IMR-90 (cell line): ENCODE results near the gene RNF17. TPM values are rescaled to one million over a fixed set of nuclear protein-coding genes. Genes with fewer than 3 reads are reported as not detected.

Source experiments
- ATAC-seq: fragments of 200-7000 bp; cut with Tn5 transposase; 2 replicates; pipeline ENCODE4 v1.9.1; 2020; ENCODE audit warnings: low read depth, mild to moderate bottlenecking, moderate library complexity
- BruUV-seq: library from RNA; stranded (reverse); fragments of 400-500 nt; replicated peaks from 2 replicates; lab custom pipeline; 2021; lab: Mats Ljungman, UMichigan
- CTCF ChIA-PET: fragments of 300-600 bp; formaldehyde crosslinking; extraction: SDS; loops from one replicate; lab custom pipeline; 2021; ENCODE audit warnings: antibody characterized with exemption; lab: Yijun Ruan, JAX
- POLR2A ChIA-PET: fragments of 300-600 bp; sonication (Branson Sonifier 250); formaldehyde crosslinking; loops from one replicate; lab custom pipeline; 2022; ENCODE audit warnings: antibody characterized with exemption; ENCODE audit not compliant: unreplicated experiment; lab: Charles Lee
- DNase-seq: peaks from one replicate; pipeline ENCODE4 v3.0.0; 2013
- H2AFZ ChIP-seq: replicated peaks from 2 replicates; pipeline ENCODE3; 2013; ENCODE audit warnings: low read length, mild to moderate bottlenecking; ENCODE audit not compliant: poor library complexity
- H2AK5ac ChIP-seq: 2 replicates; pipeline ENCODE4 v1.6.1; 2013; ENCODE audit warnings: low read depth, low read length, inconsistent platforms
- H2AK9ac ChIP-seq: replicated peaks from 2 replicates; pipeline ENCODE3; 2013; ENCODE audit warnings: mild to moderate bottlenecking, low read depth, low read length, moderate library complexity; ENCODE audit not compliant: poor library complexity
- H2BK120ac ChIP-seq: 2 replicates; pipeline ENCODE4 v1.6.1; 2013; ENCODE audit warnings: low read depth, low read length, inconsistent platforms
- H2BK15ac ChIP-seq: 3 replicates; pipeline ENCODE4 v1.6.1; 2013; ENCODE audit warnings: low read depth, low read length, inconsistent platforms
- H2BK20ac ChIP-seq: 2 replicates; pipeline ENCODE4 v1.6.1; 2013; ENCODE audit warnings: low read depth, mild to moderate bottlenecking, inconsistent platforms, low read length, moderate library complexity
- H2BK5ac ChIP-seq: 2 replicates; pipeline ENCODE4 v1.6.1; 2013; ENCODE audit warnings: mild to moderate bottlenecking, low read depth, low read length, inconsistent platforms; ENCODE audit not compliant: poor library complexity, severe bottlenecking
- H3K14ac ChIP-seq: replicated peaks from 2 replicates; pipeline ENCODE4 v1.6.1; 2013; ENCODE audit warnings: low read depth, low read length, inconsistent platforms
- H3K18ac ChIP-seq: 2 replicates; pipeline ENCODE4 v1.6.1; 2013; ENCODE audit warnings: low read depth, low read length, control low read depth
- H3K23ac ChIP-seq: 2 replicates; pipeline ENCODE4 v1.6.1; 2013; ENCODE audit warnings: low read depth, low read length, inconsistent platforms
- H3K27ac ChIP-seq: 2 replicates; pipeline ENCODE4 v1.5.1; 2013; ENCODE audit warnings: mild to moderate bottlenecking, control low read depth, low read length; ENCODE audit not compliant: insufficient read depth
- H3K27me3 ChIP-seq: 2 replicates; pipeline ENCODE4 v1.6.1; 2013; ENCODE audit warnings: low read length; ENCODE audit not compliant: control insufficient read depth, insufficient read depth
- H3K36me3 ChIP-seq: 2 replicates; pipeline ENCODE4 v1.6.1; 2013; ENCODE audit warnings: low read length, mixed read lengths; ENCODE audit not compliant: control insufficient read depth, insufficient read depth
- H3K4ac ChIP-seq: 2 replicates; pipeline ENCODE4 v1.6.1; 2013; ENCODE audit warnings: low read depth, low read length, inconsistent platforms
- H3K4me1 ChIP-seq: 2 replicates; pipeline ENCODE4 v1.6.1; 2013; ENCODE audit warnings: low read length, mixed read lengths; ENCODE audit not compliant: control insufficient read depth, insufficient read depth
- H3K4me2 ChIP-seq: 2 replicates; pipeline ENCODE4 v1.6.1; 2013; ENCODE audit warnings: low read depth, mild to moderate bottlenecking, control low read depth, low read length, moderate library complexity
- H3K4me3 ChIP-seq: 2 replicates; pipeline ENCODE4 v1.5.1; 2013; ENCODE audit warnings: low read depth, mild to moderate bottlenecking, control low read depth, low read length, moderate library complexity; ENCODE audit not compliant: insufficient read depth
- H3K56ac ChIP-seq: 2 replicates; pipeline ENCODE4 v1.6.1; 2013; ENCODE audit warnings: low read length, inconsistent platforms; ENCODE audit not compliant: insufficient read depth; ENCODE audit errors: extremely low read depth
- H3K79me1 ChIP-seq, 2 experiments: 2 replicates each; pipeline ENCODE4 v1.6.1; 2013; ENCODE audit warnings: low read length in 2 of 2, inconsistent platforms in 1 of 2, low read depth in 1 of 2
- H3K9ac ChIP-seq: 2 replicates; pipeline ENCODE4 v1.6.1; 2013; ENCODE audit warnings: low read depth, low read length, control low read depth
- H3K9me1 ChIP-seq: 2 replicates; pipeline ENCODE4 v1.6.1; 2013; ENCODE audit warnings: low read length, inconsistent platforms; ENCODE audit not compliant: insufficient read depth
- H3K9me3 ChIP-seq: 2 replicates; pipeline ENCODE4 v1.6.1; 2013; ENCODE audit warnings: low read length; ENCODE audit not compliant: control insufficient read depth, insufficient read depth
- H4K20me1 ChIP-seq: 2 replicates; pipeline ENCODE4 v1.6.1; 2013; ENCODE audit warnings: low read length, inconsistent platforms; ENCODE audit not compliant: insufficient read depth
- H4K5ac ChIP-seq: 2 replicates; pipeline ENCODE4 v1.6.1; 2013; ENCODE audit warnings: mild to moderate bottlenecking, low read depth, low read length, control low read depth
- H4K8ac ChIP-seq, 2 experiments: 2 replicates each; pipeline ENCODE4 v1.6.1; 2013; ENCODE audit warnings: low read depth in 2 of 2, low read length in 2 of 2, control low read depth in 1 of 2, inconsistent platforms in 1 of 2
- H4K91ac ChIP-seq: 2 replicates; pipeline ENCODE4 v1.6.1; 2013; ENCODE audit warnings: low read depth, low read length, inconsistent platforms; ENCODE audit not compliant: insufficient read depth
- BHLHE40 ChIP-seq: fragments of 150-350 bp; IDR thresholded peaks from 2 replicates; pipeline ENCODE4 v1.6.1; 2016; ENCODE audit warnings: mild to moderate bottlenecking, low read depth, low read length
- CEBPB ChIP-seq: IDR thresholded peaks from 2 replicates; pipeline ENCODE4 v1.6.1; 2012; ENCODE audit warnings: low read depth, low read length, improper control_type of control experiment
- CHD1 ChIP-seq: IDR thresholded peaks from 2 replicates; pipeline ENCODE4 v1.6.1; 2012; ENCODE audit warnings: low read depth, low read length, improper control_type of control experiment
- ELK1 ChIP-seq: fragments of 150-350 bp; IDR thresholded peaks from 2 replicates; pipeline ENCODE4 v1.6.1; 2016; ENCODE audit warnings: low read depth, mild to moderate bottlenecking, low read length, moderate library complexity, borderline replicate concordance
- FOS ChIP-seq: fragments of 150-350 bp; IDR thresholded peaks from 2 replicates; pipeline ENCODE4 v1.6.1; 2016; ENCODE audit warnings: low read depth, low read length
- MAFK ChIP-seq: IDR thresholded peaks from 2 replicates; pipeline ENCODE4 v1.6.1; 2012; ENCODE audit warnings: low read depth, low read length, improper control_type of control experiment
- MAZ ChIP-seq: IDR thresholded peaks from 2 replicates; pipeline ENCODE4 v1.6.1; 2012; ENCODE audit warnings: low read depth, mild to moderate bottlenecking, low read length, improper control_type of control experiment, moderate library complexity, borderline replicate concordance
- MXI1 ChIP-seq: IDR thresholded peaks from 2 replicates; pipeline ENCODE4 v1.6.1; 2012; ENCODE audit warnings: low read depth, mild to moderate bottlenecking, low read length, moderate library complexity, borderline replicate concordance
- NFE2L2 ChIP-seq: fragments of 150-350 bp; IDR thresholded peaks from 2 replicates; pipeline ENCODE4 v1.6.1; 2016; ENCODE audit warnings: low read depth, mild to moderate bottlenecking, low read length
- POLR2A ChIP-seq: IDR thresholded peaks from 2 replicates; pipeline ENCODE4 v1.6.1; 2012; ENCODE audit warnings: mild to moderate bottlenecking, low read depth, low read length
- RAD21 ChIP-seq: IDR thresholded peaks from 2 replicates; pipeline ENCODE4 v1.6.1; 2012; ENCODE audit warnings: low read length, improper control_type of control experiment
- RCOR1 ChIP-seq: IDR thresholded peaks from 2 replicates; pipeline ENCODE4 v1.6.1; 2012; ENCODE audit warnings: mild to moderate bottlenecking, low read length, improper control_type of control experiment; ENCODE audit not compliant: insufficient replicate concordance
- RFX5 ChIP-seq: IDR thresholded peaks from 2 replicates; pipeline ENCODE4 v1.8.0; 2012; ENCODE audit warnings: low read depth, mild to moderate bottlenecking, low read length, moderate library complexity
- SMC3 ChIP-seq: fragments of 150-350 bp; IDR thresholded peaks from 2 replicates; pipeline ENCODE4 v1.6.1; 2016; ENCODE audit warnings: low read depth, mild to moderate bottlenecking, antibody characterized with exemption, low read length, moderate library complexity
- WGBS, 2 experiments: methylation state at CpG; one replicate each; pipeline versions ENCODE4 v1.1.5 to v1.1.7; 2013; ENCODE audit warnings: missing lambda C conversion rate in 2 of 2; ENCODE audit not compliant: insufficient read length in 1 of 2; ENCODE audit errors: extremely low coverage in 2 of 2; 5-methylcytosine and 5-hydroxymethylcytosine counted together
- dilution Hi-C: fragments of 300-500 bp; cut with HindIII; formaldehyde crosslinking; loops from one replicate; pipeline ENCODE4 v1.14.3; 2018; ENCODE audit warnings: low sequenced_read_pairs; ENCODE audit not compliant: unreplicated experiment
- in situ Hi-C: fragments of 300-500 bp; cut with MboI; formaldehyde crosslinking; loops from 3 replicates; pipeline ENCODE4 v1.14.3; 2019; ENCODE audit warnings: low sequenced_read_pairs, inconsistent platforms, mixed read lengths
- intact Hi-C: fragments of 100-400 bp; cut with micrococcal nuclease; formaldehyde crosslinking; loops from 2 replicates; pipeline ENCODE4 v1.10.0; 2022
- polyA plus RNA-seq, 3 experiments: library from polyadenylated mRNA; depleted of rRNA; stranded (reverse); fragments of >200 nt; gene quantifications; 2 replicates each; pipeline ENCODE4 v1.2.3, GENCODE V29; 2012; ENCODE audit warnings: low replicate concordance in 1 of 3
- total RNA-seq: library from RNA; depleted of rRNA; stranded (reverse); fragments of >200 nt; gene quantifications from 2 replicates; pipeline ENCODE4 v1.2.3, GENCODE V29; 2012
- TF ChIP-seq, protein P1 (sequence below): conservative IDR thresholded peaks from 2 replicates; pipeline ENCODE4 v1.5.1; 2012; ENCODE audit warnings: mild to moderate bottlenecking, low read depth, low read length, improper control_type of control experiment
- TF ChIP-seq, protein P2 (sequence below): fragments of 150-350 bp; IDR thresholded peaks from 2 replicates; pipeline ENCODE4 v1.6.1; 2017; ENCODE audit warnings: mild to moderate bottlenecking, antibody characterized with exemption, low read length, low read depth

The RNF17 gene
- total and polyA plus RNA-seq, 2 of the 4 experiments (the other 2 are of a cell fraction): 0.03 to 0.18 TPM

DNA sequence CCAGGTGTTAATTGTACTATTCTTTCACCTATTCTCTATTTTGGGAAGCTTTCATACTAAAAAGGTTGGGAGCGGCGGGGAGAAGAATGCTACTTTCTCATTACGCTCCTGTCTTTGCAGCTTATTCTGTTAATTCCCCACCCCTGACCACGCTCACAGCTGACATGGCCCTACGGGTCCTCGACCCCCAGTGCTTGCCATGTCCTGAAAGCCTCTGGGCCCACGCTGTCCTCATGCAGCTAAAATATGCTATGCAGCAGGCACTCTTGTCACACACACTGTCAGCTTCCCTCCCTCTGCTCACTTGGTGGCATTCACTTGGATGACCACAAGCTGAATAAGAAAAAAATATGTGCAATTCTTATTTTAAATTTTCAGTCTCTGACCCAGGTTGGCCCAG lies 126.3 kb downstream of the RNF17 start:
- peaks cover 0 to 3% of the 10 kb centered on the region in 2 experiments; a peak in 1 of 4 replicates for H3K79me1 ChIP-seq
- H2AK9ac ChIP-seq: no peak overlapping the region
- H4K5ac ChIP-seq: no peak overlapping the region
- no peak overlapping the region for H3K27ac ChIP-seq
- ChIA-PET POLR2A (no interaction called here), CTCF (no interaction called here)
- no peak overlapping the region for H2AFZ ChIP-seq
- intact Hi-C loops (no loop called here), in situ Hi-C loops (no loop called here), dilution Hi-C loops (no loop called here)
- no peaks in the 10 kb centered on the region for H3K27me3 ChIP-seq
- no peak overlapping the region for H2BK20ac ChIP-seq
- no peak overlapping the region for H2BK5ac ChIP-seq
- no peak overlapping the region for H2BK15ac ChIP-seq
- no peaks in the 10 kb centered on the region for H3K9me3 ChIP-seq
- H3K4ac ChIP-seq: no peak overlapping the region
- H3K56ac ChIP-seq: no peak overlapping the region
- no peak overlapping the region for H3K18ac ChIP-seq
- H4K8ac ChIP-seq: no peak overlapping the region
- no peak overlapping the region for H3K4me3 ChIP-seq
- H4K20me1 ChIP-seq: no peaks in the 10 kb centered on the region
- no TSS peak for BruUV-seq
- no peak overlapping the region for H3K4me2 ChIP-seq
- ATAC-seq (no peak), DNase-seq (no peak)
- H3K4me1 ChIP-seq: no peaks in the 10 kb centered on the region
- H3K14ac ChIP-seq: no peak overlapping the region
- H2AK5ac ChIP-seq: no peak overlapping the region
- H2BK120ac ChIP-seq: no peak overlapping the region
- no peak for TF ChIP-seq RCOR1
- TF ChIP-seq MAZ: no peak
- TF ChIP-seq BHLHE40: no peak
- TF ChIP-seq SMC3: no peak
- TF ChIP-seq CEBPB: no peak
- no peak for TF ChIP-seq CHD1
- TF ChIP-seq POLR2A: no peak
- TF ChIP-seq FOS: no peak
- TF ChIP-seq, protein P1, sequence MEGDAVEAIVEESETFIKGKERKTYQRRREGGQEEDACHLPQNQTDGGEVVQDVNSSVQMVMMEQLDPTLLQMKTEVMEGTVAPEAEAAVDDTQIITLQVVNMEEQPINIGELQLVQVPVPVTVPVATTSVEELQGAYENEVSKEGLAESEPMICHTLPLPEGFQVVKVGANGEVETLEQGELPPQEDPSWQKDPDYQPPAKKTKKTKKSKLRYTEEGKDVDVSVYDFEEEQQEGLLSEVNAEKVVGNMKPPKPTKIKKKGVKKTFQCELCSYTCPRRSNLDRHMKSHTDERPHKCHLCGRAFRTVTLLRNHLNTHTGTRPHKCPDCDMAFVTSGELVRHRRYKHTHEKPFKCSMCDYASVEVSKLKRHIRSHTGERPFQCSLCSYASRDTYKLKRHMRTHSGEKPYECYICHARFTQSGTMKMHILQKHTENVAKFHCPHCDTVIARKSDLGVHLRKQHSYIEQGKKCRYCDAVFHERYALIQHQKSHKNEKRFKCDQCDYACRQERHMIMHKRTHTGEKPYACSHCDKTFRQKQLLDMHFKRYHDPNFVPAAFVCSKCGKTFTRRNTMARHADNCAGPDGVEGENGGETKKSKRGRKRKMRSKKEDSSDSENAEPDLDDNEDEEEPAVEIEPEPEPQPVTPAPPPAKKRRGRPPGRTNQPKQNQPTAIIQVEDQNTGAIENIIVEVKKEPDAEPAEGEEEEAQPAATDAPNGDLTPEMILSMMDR: no peak
- TF ChIP-seq MAFK: no peak
- no peak for TF ChIP-seq RFX5
- no peak for TF ChIP-seq NFE2L2
- TF ChIP-seq MXI1: no peak
- TF ChIP-seq ELK1: no peak
- TF ChIP-seq, protein P2, sequence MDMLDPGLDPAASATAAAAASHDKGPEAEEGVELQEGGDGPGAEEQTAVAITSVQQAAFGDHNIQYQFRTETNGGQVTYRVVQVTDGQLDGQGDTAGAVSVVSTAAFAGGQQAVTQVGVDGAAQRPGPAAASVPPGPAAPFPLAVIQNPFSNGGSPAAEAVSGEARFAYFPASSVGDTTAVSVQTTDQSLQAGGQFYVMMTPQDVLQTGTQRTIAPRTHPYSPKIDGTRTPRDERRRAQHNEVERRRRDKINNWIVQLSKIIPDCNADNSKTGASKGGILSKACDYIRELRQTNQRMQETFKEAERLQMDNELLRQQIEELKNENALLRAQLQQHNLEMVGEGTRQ: no peak
- TF ChIP-seq RAD21: no peak
- no peak overlapping the region for H3K9ac ChIP-seq
- peaks cover 3% of the 10 kb centered on the region; the same call in 1 of the 2 replicates for H3K9me1 ChIP-seq
- H3K23ac ChIP-seq: no peak overlapping the region
- 100% methylated on average over 3 of the region's 7 CpGs; no CpG with 5 or more reads in 1 of the 2 experiments for WGBS, 2 experiments
- H4K91ac ChIP-seq: no peak overlapping the region
- peaks cover 19% of the 10 kb centered on the region for H3K36me3 ChIP-seq
